GM12878 (cell line): Measurements from ENCODE around the gene ATF2. TPM values are rescaled to one million over a fixed set of nuclear protein-coding genes. Genes with fewer than 3 reads are reported as not detected.

Experiments
- ATAC-seq: fragments of 200-7000 bp; cut with Tn5 transposase; 3 replicates; pipeline ENCODE4 v1.9.1; 2020; ENCODE audit warnings: mild to moderate bottlenecking, moderate library complexity
- BruUV-seq: library from RNA; stranded (reverse); fragments of 400-500 nt; replicated peaks from 2 replicates; lab custom pipeline; 2021; lab: Mats Ljungman, UMichigan
- CTCF ChIA-PET: fragments of 300-600 bp; sonication (Branson Sonifier 250); formaldehyde crosslinking; extraction: SDS; loops from one replicate; lab custom pipeline; 2021; ENCODE audit warnings: inconsistent platforms; lab: Yijun Ruan, JAX
- POLR2A ChIA-PET: fragments of 350-600 bp; formaldehyde crosslinking; extraction: SDS; loops from one replicate; lab custom pipeline; 2021; ENCODE audit warnings: inconsistent platforms; lab: Charles Lee
- RAD21 ChIA-PET: fragments of 300-600 bp; sonication (Branson Sonifier 250); formaldehyde crosslinking; loops from one replicate; lab custom pipeline; 2023; ENCODE audit warnings: antibody characterized with exemption; ENCODE audit not compliant: unreplicated experiment; lab: Charles Lee
- SMC1A ChIA-PET: fragments of 300-600 bp; sonication (Branson Sonifier 250); formaldehyde crosslinking; loops from one replicate; lab custom pipeline; 2023; ENCODE audit not compliant: unreplicated experiment, uncharacterized antibody; lab: Charles Lee
- DNase-seq: peaks from one replicate; pipeline ENCODE4 v3.0.0-alpha.2; 2011; ENCODE audit warnings: low read depth, low spot score
- FAIRE-seq: peaks from 3 replicates; lab custom pipeline; 2011; peaks lifted over from hg19 to GRCh38; lab: Jason Lieb, UNC
- H2AFZ ChIP-seq: 2 replicates; pipeline ENCODE4 v1.6.0; 2011; ENCODE audit warnings: low read depth, low read length, control low read depth; ENCODE audit not compliant: control insufficient read depth
- H3K27ac ChIP-seq: 2 replicates; pipeline ENCODE4 v1.5.1; 2011; ENCODE audit warnings: control low read depth; ENCODE audit not compliant: control insufficient read depth, insufficient read depth
- H3K27me3 ChIP-seq, 2 experiments: replicated peaks in 1 of 2; 2 replicates each; pipeline versions ENCODE4 v1.6.0 to v1.6.1; 2011; ENCODE audit warnings: low read length in 1 of 2; ENCODE audit not compliant: control insufficient read depth in 2 of 2, insufficient read depth in 2 of 2
- H3K36me3 ChIP-seq, 2 experiments: 2 replicates each; pipeline ENCODE4 v1.5.1; 2011; ENCODE audit warnings: low read length in 1 of 2; ENCODE audit not compliant: control insufficient read depth in 2 of 2, insufficient read depth in 2 of 2
- H3K4me1 ChIP-seq: 2 replicates; pipeline ENCODE4 v1.6.1; 2011; ENCODE audit warnings: mild to moderate bottlenecking, low read length, moderate library complexity, mixed read lengths; ENCODE audit not compliant: control insufficient read depth, insufficient read depth
- H3K4me2 ChIP-seq: 2 replicates; pipeline ENCODE4 v1.6.0; 2011; ENCODE audit warnings: control low read depth; ENCODE audit not compliant: control insufficient read depth, insufficient read depth
- H3K4me3 ChIP-seq: fragments of 200-600 bp; sonication (generic); 2 replicates; pipeline ENCODE4 v1.5.1; 2016
- H3K79me2 ChIP-seq: 2 replicates; pipeline ENCODE4 v1.6.0; 2011; ENCODE audit warnings: low read length; ENCODE audit not compliant: control insufficient read depth, insufficient read depth
- H3K9ac ChIP-seq: 2 replicates; pipeline ENCODE4 v1.8.0; 2011; ENCODE audit warnings: low read length, control low read depth, mixed read lengths; ENCODE audit not compliant: control insufficient read depth, insufficient read depth
- H3K9me3 ChIP-seq: replicated peaks from 3 replicates; pipeline ENCODE4 v1.5.1; 2011; ENCODE audit warnings: mild to moderate bottlenecking, low read length; ENCODE audit not compliant: control insufficient read depth, insufficient read depth
- H4K20me1 ChIP-seq: 2 replicates; pipeline ENCODE4 v1.6.0; 2011; ENCODE audit not compliant: control insufficient read depth, insufficient read depth
- BCL3 ChIP-seq: IDR thresholded peaks from 2 replicates; pipeline ENCODE4 v1.6.1; 2011; ENCODE audit warnings: borderline replicate concordance, low read depth, mild to moderate bottlenecking, moderate library complexity, low read length; ENCODE audit not compliant: insufficient read depth, poor library complexity, severe bottlenecking
- CBX3 ChIP-seq: fragments of 200-600 bp; sonication (generic); IDR thresholded peaks from 2 replicates; pipeline ENCODE4 v1.6.1; 2016; ENCODE audit warnings: low read depth, borderline replicate concordance
- CBX5 ChIP-seq: sonication (generic); IDR thresholded peaks from 2 replicates; pipeline ENCODE4 v1.6.1; 2016; ENCODE audit warnings: low read depth, moderate library complexity, mild to moderate bottlenecking, inconsistent platforms
- CHD4 ChIP-seq: fragments of 200-600 bp; sonication (generic); IDR thresholded peaks from 2 replicates; pipeline ENCODE4 v1.6.1; 2016; ENCODE audit warnings: mild to moderate bottlenecking
- CTCF ChIP-seq, 3 experiments: IDR thresholded peaks in 2 of 3; conservative IDR thresholded peaks in 1 of 3; 2 replicates each; pipeline ENCODE4 v1.5.1; 2011; ENCODE audit warnings: low read depth in 3 of 3, low read length in 3 of 3, mild to moderate bottlenecking in 3 of 3, control low read depth in 2 of 3, moderate library complexity in 2 of 3, inconsistent platforms in 1 of 3, mixed read lengths in 1 of 3; ENCODE audit not compliant: control insufficient read depth in 2 of 3, insufficient read depth in 1 of 3; ENCODE audit errors: extremely low read depth in 1 of 3
- EED ChIP-seq: sonication (generic); IDR thresholded peaks from 2 replicates; pipeline ENCODE4 v1.6.1; 2016; ENCODE audit warnings: antibody characterized with exemption, low read depth
- IRF5 ChIP-seq: fragments of 450-650 bp; IDR thresholded peaks from 2 replicates; pipeline ENCODE4 v1.6.1; 2017; ENCODE audit warnings: borderline replicate concordance
- NR2C2 ChIP-seq: IDR thresholded peaks from 2 replicates; pipeline ENCODE4 v1.6.1; 2011; ENCODE audit warnings: borderline replicate concordance, low read depth; ENCODE audit not compliant: control insufficient read depth, insufficient read length
- RAD21 ChIP-seq: IDR thresholded peaks from 2 replicates; pipeline ENCODE4 v1.6.1; 2011; ENCODE audit warnings: mild to moderate bottlenecking, low read depth, low read length, moderate library complexity; ENCODE audit not compliant: insufficient read depth
- SIN3A ChIP-seq: IDR thresholded peaks from 2 replicates; pipeline ENCODE4 v1.6.1; 2012; ENCODE audit warnings: low read depth, low read length, improper control_type of control experiment
- SREBF1 ChIP-seq: IDR thresholded peaks from 2 replicates; pipeline ENCODE4 v1.6.1; 2012; ENCODE audit warnings: mild to moderate bottlenecking, low read length
- STAT1 ChIP-seq: fragments of 450-650 bp; conservative IDR thresholded peaks from 2 replicates; pipeline ENCODE4 v1.6.1; 2014; ENCODE audit warnings: antibody characterized with exemption, mild to moderate bottlenecking
- TARDBP ChIP-seq: IDR thresholded peaks from 2 replicates; pipeline ENCODE4 v1.6.1; 2016; ENCODE audit warnings: borderline replicate concordance
- TCF3 ChIP-seq: IDR thresholded peaks from 2 replicates; pipeline ENCODE4 v1.6.1; 2012; ENCODE audit warnings: low read depth, mild to moderate bottlenecking, low read length, borderline replicate concordance; ENCODE audit not compliant: insufficient read depth
- ZBED1 ChIP-seq: IDR thresholded peaks from 2 replicates; pipeline ENCODE4 v1.6.1; 2016; ENCODE audit warnings: borderline replicate concordance
- ZBTB40 ChIP-seq: fragments of 450-650 bp; IDR thresholded peaks from 2 replicates; pipeline ENCODE4 v1.6.1; 2016; ENCODE audit warnings: mild to moderate bottlenecking, moderate library complexity, borderline replicate concordance
- WGBS: methylation state at CpG from one replicate; pipeline ENCODE4 v1.1.6; 2016; ENCODE audit warnings: low lambda C conversion rate; ENCODE audit not compliant: insufficient replicate concordance, insufficient coverage; ENCODE audit errors: missing lambda C conversion rate; 5-methylcytosine and 5-hydroxymethylcytosine counted together
- in situ Hi-C: fragments of 300-500 bp; cut with MboI; formaldehyde crosslinking; loops from 9 replicates; pipeline ENCODE4 v1.14.3; 2018; ENCODE audit warnings: mixed read lengths
- intact Hi-C: fragments of 100-400 bp; cut with micrococcal nuclease; formaldehyde crosslinking; loops from one replicate; pipeline ENCODE4 v1.14.2; 2022; ENCODE audit not compliant: unreplicated experiment
- polyA plus RNA-seq, 11 experiments: library from polyadenylated mRNA; depleted of rRNA in 4 of 11; unstranded in 6 of 11; stranded (reverse) in 5 of 11; fragments of >200 nt; fragmentation: Nextera tagmentation in 4 of 11; fragmentation: Illumina TruSeq in 1 of 11; extraction: Ambion mirVana in 4 of 11; extraction: Trizol in 1 of 11; gene quantifications; 1 replicate in 1 of 11; 2 replicates in 10 of 11; pipeline versions ENCODE4 v1.2.1 to v1.2.3, GENCODE V29; 2011 to 2016; ENCODE audit warnings: inconsistent platforms in 2 of 11, missing spikeins in 2 of 11, low read depth in 1 of 11
- total RNA-seq, 4 experiments: library from RNA; depleted of rRNA in 3 of 4; stranded (reverse); fragments of >200 nt in 3 of 4; fragmentation: Illumina TruSeq in 1 of 4; extraction: Trizol in 1 of 4; gene quantifications; 2 replicates each; pipeline versions ENCODE4 v1.2.1 to v1.2.3, GENCODE V29; 2013 to 2021

The ATF2 gene
- total and polyA plus RNA-seq, 10 of the 15 experiments (the other 5 are each of a cell fraction or from before 2014, with no cell fraction given), result 10.3 to 78.0 (median 36.0) TPM

GRCh38 chr2:175175320-175175719 lies 7.3 kb upstream of the ATF2 start:
- in situ Hi-C loops (no loop called here), intact Hi-C loops (no loop called here)
- BruUV-seq, result no TSS peak
- 93% methylated on average over 2 of the region's 2 CpGs for WGBS
- Histone ChIP-seq H3K9ac (no peak overlapping the region), H3K4me3 (no peak overlapping the region), H3K4me1 (peaks cover 3% of the 10 kb centered on the region; the same call in 1 of the 2 replicates), H3K27me3 (no peaks in the 10 kb centered on the region), H2AFZ (no peak overlapping the region), H4K20me1 (no peaks in the 10 kb centered on the region), H3K79me2 (peaks cover 28% of the 10 kb centered on the region), H3K27ac (no peak overlapping the region), H3K4me2 (no peak overlapping the region), H3K36me3 (peaks cover 2 to 31% of the 10 kb centered on the region in 2 experiments; a peak in 3 of 4 replicates), H3K9me3 (no peaks in the 10 kb centered on the region)
- DNase-seq (no peak), ATAC-seq (no peak), FAIRE-seq (no peak)
- ChIA-PET SMC1A (interaction anchor here (0.6 to 1.0 kb wide), 2 partner anchors 48 to 51 kb away, joined by 3 read pairs; no protein-coding TSS in a partner anchor), CTCF (interaction anchor here (0.8 kb wide), 1 partner anchor 64 kb away, joined by 4 read pairs; no protein-coding TSS in a partner anchor), RAD21 (no interaction called here), POLR2A (interaction anchor here (1.1 kb wide), 1 partner anchor 135 kb away, joined by 3 read pairs; no protein-coding TSS in a partner anchor)
- no peak for TF ChIP-seq CTCF (IDR thresholded peaks at IDR 0.05 in 2 of 3, conservative IDR thresholded peaks at IDR 0.05 in 1 of 3; ENCODE audit: control insufficient read depth in 2 of 3, extremely low read depth in 1 of 3, insufficient read depth in 1 of 3, low read depth in 3 of 3, low read length in 3 of 3)
- no peak for TF ChIP-seq CBX3
- no peak for TF ChIP-seq ZBTB40
- TF ChIP-seq TARDBP, result no peak
- no peak for TF ChIP-seq SIN3A
- no peak for TF ChIP-seq CBX5
- no peak for TF ChIP-seq SREBF1
- no peak for TF ChIP-seq BCL3
- TF ChIP-seq TCF3, result no peak
- TF ChIP-seq ZBED1, result no peak
- no peak for TF ChIP-seq RAD21
- TF ChIP-seq EED, result no peak
- TF ChIP-seq STAT1, result no peak
- no peak for TF ChIP-seq IRF5
- no peak for TF ChIP-seq CHD4
- no peak for TF ChIP-seq NR2C2
